Progenitor cell of endocrine pancreas (in vitro differentiated cells): ENCODE data around the gene BRINP2. TPM values are rescaled to one million over a fixed set of nuclear protein-coding genes. Genes with fewer than 3 reads are reported as not detected.

ENCODE experiments used
- DNase-seq: peaks from one replicate; pipeline ENCODE4 v3.0.0; 2021; ENCODE audit warnings: low spot score; ENCODE audit not compliant: unreplicated experiment
- H3K27ac Mint-ChIP-seq: 2 replicates; pipeline ENCODE4 v1.8.0; 2021; ENCODE audit warnings: mild to moderate bottlenecking, moderate library complexity, mixed read lengths
- H3K27me3 Mint-ChIP-seq: 2 replicates; pipeline ENCODE4 v1.8.0; 2021; ENCODE audit warnings: mixed read lengths
- H3K36me3 Mint-ChIP-seq: 2 replicates; pipeline ENCODE4 v1.8.0; 2022; ENCODE audit warnings: mixed read lengths; ENCODE audit not compliant: insufficient read depth
- H3K4me1 Mint-ChIP-seq: 2 replicates; pipeline ENCODE4 v1.8.0; 2021; ENCODE audit warnings: low read depth, mixed read lengths
- H3K4me3 Mint-ChIP-seq: 2 replicates; pipeline ENCODE4 v1.8.0; 2021; ENCODE audit warnings: low read depth, mild to moderate bottlenecking, moderate library complexity, mixed read lengths
- H3K9me3 Mint-ChIP-seq: 2 replicates; pipeline ENCODE4 v1.8.0; 2021; ENCODE audit warnings: low read depth, mixed read lengths
- CTCF ChIP-seq: fragments of 200-600 bp; sonication (generic); IDR thresholded peaks from one replicate; pipeline ENCODE4 v1.5.0; 2021; ENCODE audit warnings: antibody characterized with exemption, mild to moderate bottlenecking; ENCODE audit not compliant: unreplicated experiment
- total RNA-seq: library from RNA; stranded (reverse); gene quantifications from 2 replicates; pipeline ENCODE4 v1.2.1, GENCODE V29; 2021

The BRINP2 gene
- total RNA-seq, 1 donor from 2014 or later: 0.41 TPM

GRCh38 chr1:177190308-177190970 is 19.7 kb downstream of the BRINP2 start:
- DNase-seq: no peak
- Mint-ChIP-seq H3K9me3 (no peaks in the 10 kb centered on the region), H3K27ac (no peak overlapping the region), H3K4me1 (no peaks in the 10 kb centered on the region), H3K36me3 (no peaks in the 10 kb centered on the region), H3K4me3 (no peak overlapping the region), H3K27me3 (peaks cover 37% of the 10 kb centered on the region)
- TF ChIP-seq CTCF: no peak

GRCh38 chr1:177198243-177198642 is 27.5 kb downstream of the BRINP2 start:
- Mint-ChIP-seq H3K4me3 (no peak overlapping the region), H3K36me3 (no peaks in the 10 kb centered on the region), H3K27me3 (peaks cover 27% of the 10 kb centered on the region), H3K9me3 (no peaks in the 10 kb centered on the region), H3K4me1 (no peaks in the 10 kb centered on the region), H3K27ac (no peak overlapping the region)
- DNase-seq: no peak
- no peak for TF ChIP-seq CTCF

GRCh38 chr1:177200290-177200689 is 29.5 kb downstream of the BRINP2 start:
- Mint-ChIP-seq H3K27ac (no peak overlapping the region), H3K27me3 (peaks cover 18% of the 10 kb centered on the region), H3K36me3 (no peaks in the 10 kb centered on the region), H3K4me3 (no peak overlapping the region), H3K4me1 (no peaks in the 10 kb centered on the region), H3K9me3 (no peaks in the 10 kb centered on the region)
- TF ChIP-seq CTCF: no peak
- DNase-seq: no peak

- H3K36me3 Mint-ChIP-seq: no peaks in the 10 kb centered on the region
- DNase-seq: no peak
- no peaks in the 10 kb centered on the region for H3K27me3 Mint-ChIP-seq
- peaks cover 15% of the 10 kb centered on the region for H3K4me1 Mint-ChIP-seq
- H3K27ac Mint-ChIP-seq: no peak overlapping the region
- no peak overlapping the region for H3K4me3 Mint-ChIP-seq
- no peak for TF ChIP-seq CTCF
- no peaks in the 10 kb centered on the region for H3K9me3 Mint-ChIP-seq
Measured at GRCh38 chr1:177206831-177207355, 36.1 kb downstream of the BRINP2 start.

- Mint-ChIP-seq H3K4me3 (no peak overlapping the region), H3K9me3 (no peaks in the 10 kb centered on the region), H3K27me3 (no peaks in the 10 kb centered on the region), H3K27ac (no peak overlapping the region), H3K4me1 (peaks cover 15% of the 10 kb centered on the region), H3K36me3 (no peaks in the 10 kb centered on the region)
- no peak for DNase-seq
- TF ChIP-seq CTCF: no peak
Measured at GRCh38 chr1:177208920-177209319, 38.2 kb downstream of the BRINP2 start.
